Measurements from ENCODE around the gene C3orf22. TPM values are rescaled to one million over a fixed set of nuclear protein-coding genes. Genes with fewer than 3 reads are reported as not detected.

Gene C3orf22
- total and polyA plus RNA-seq, 9 of the 15 experiments (the other 6 are each of a cell fraction or from before 2014, with no cell fraction given), result not detected

GRCh38 chr3:126569390-126569975 is 10.8 kb upstream of the C3orf22 start:
- intact Hi-C loops (cut with micrococcal nuclease) (no loop called here), in situ Hi-C loops (cut with MboI) (no loop called here)
- ChIA-PET CTCF (ENCODE audit: low intra/inter-chr PET ratio) (no interaction called here), POLR2A (interaction anchor here (0.6 kb wide), 2 partner anchors 342 to 358 kb away, joined by 3 to 4 read pairs; no protein-coding TSS in a partner anchor)
- peaks cover 0 to 16% of the 10 kb centered on the region in 2 experiments; a peak in 1 of 5 replicates for H3K27me3 ChIP-seq (ENCODE audit: control insufficient read depth in 2 of 2, insufficient read depth in 2 of 2, low read length in 2 of 2)
- FAIRE-seq (no peak), DNase-seq (ENCODE audit: extremely low read depth in 1 of 4, low spot score in 3 of 4) (no peak), ATAC-seq (no peak)
- H3K4me1 ChIP-seq (replicated peaks in 1 of 2; ENCODE audit: control insufficient read depth in 2 of 2, insufficient read depth in 2 of 2, low read length in 2 of 2), result no peaks in the 10 kb centered on the region; a peak in 2 of 5 replicates
- no peaks in the 10 kb centered on the region for H4K20me1 ChIP-seq (replicated peaks; ENCODE audit: control insufficient read depth, insufficient read depth, low read length)
- H3K79me2 ChIP-seq (ENCODE audit: control insufficient read depth, insufficient read depth, low read length), result no peaks in the 10 kb centered on the region
- H3K9ac ChIP-seq (ENCODE audit: insufficient read depth in 1 of 2, low read depth in 2 of 2, low read length in 2 of 2), result no peak overlapping the region
- H3K4me3 ChIP-seq, result no peak overlapping the region
- H2AFZ ChIP-seq (ENCODE audit: low read depth, low read length), result no peak overlapping the region
- H3K9me3 ChIP-seq (replicated peaks; ENCODE audit: control insufficient read depth, insufficient read depth, low read depth, low read length), result no peaks in the 10 kb centered on the region
- BruUV-seq (replicated peaks), result no TSS peak
- H3K4me2 ChIP-seq (ENCODE audit: insufficient read depth, low read length), result no peak overlapping the region
- no peak overlapping the region for H3K27ac ChIP-seq (ENCODE audit: extremely low read depth, low read depth, low read length)
- 0% methylated on average over 9 of the region's 9 CpGs for WGBS (ENCODE audit: insufficient coverage, low coverage, missing lambda C conversion rate)
- H3K36me3 ChIP-seq (ENCODE audit: control insufficient read depth, insufficient read depth, low read length), result no peaks in the 10 kb centered on the region
- H3K9me1 ChIP-seq (ENCODE audit: control insufficient read depth, insufficient read depth, low read length), result no peaks in the 10 kb centered on the region
- TF ChIP-seq ELF4 (CRISPR knock-in tag; IDR thresholded peaks at IDR 0.05), result no peak
- no peak for TF ChIP-seq CHD7 (IDR thresholded peaks at IDR 0.05; ENCODE audit: low read depth, low read length)
- TF ChIP-seq ZNF23 (CRISPR knock-in tag; IDR thresholded peaks at IDR 0.05), result no peak
- TF ChIP-seq RBM17 (IDR thresholded peaks at IDR 0.05; ENCODE audit: borderline replicate concordance, low read depth, low read length), result no peak
- TF ChIP-seq XRCC3 (IDR thresholded peaks at IDR 0.05), result no peak
- no peak for TF ChIP-seq ETS2 (tag; IDR thresholded peaks at IDR 0.05; ENCODE audit: borderline replicate concordance, poor library complexity, severe bottlenecking)
- TF ChIP-seq IRF2 (CRISPR knock-in tag; IDR thresholded peaks at IDR 0.05), result no peak
- TF ChIP-seq ILK (tag; IDR thresholded peaks at IDR 0.05; ENCODE audit: borderline replicate concordance, low read depth), result no peak
- TF ChIP-seq TRIM25 (IDR thresholded peaks at IDR 0.05; ENCODE audit: borderline replicate concordance), result no peak

Measured in K562 (cell line).